Measurements from ENCODE around the gene LENG8. TPM values are rescaled to one million over a fixed set of nuclear protein-coding genes. Genes with fewer than 3 reads are reported as not detected.

The LENG8 gene
- total RNA-seq, 5 donors from 2014 or later (not counting 1 experiment from before 2014, with no cell fraction given): 506 to 622 (median 618) TPM

GRCh38 chr19:54434873-54435214 is 14.2 kb upstream of the LENG8 start:
- H3K27me3 ChIP-seq (replicated peaks in 1 of 2; ENCODE audit: control insufficient read depth in 2 of 2, extremely low read depth in 1 of 2, insufficient read depth in 2 of 2, low read length in 1 of 2): peaks cover 0 to 16% of the 10 kb centered on the region in 2 experiments
- H3K9me3 Mint-ChIP-seq: no peaks in the 10 kb centered on the region
- peak in 3 of 4 experiments; percentile 8 to 42 (median 13) for ATAC-seq (replicated peaks in 1 of 4)
- ChIA-PET CTCF (no interaction called here), POLR2A (no interaction called here)
- H3K4me3 ChIP-seq (ENCODE audit: control insufficient read depth in 1 of 2, extremely low read depth in 1 of 2, low read length in 1 of 2): no peak overlapping the region
- H3K27me3 Mint-ChIP-seq: peaks cover 0 to 2% of the 10 kb centered on the region in 2 donors
- no peak overlapping the region for H3K27ac Mint-ChIP-seq
- WGBS (ENCODE audit: insufficient coverage): 71% methylated on average over 8 of the region's 11 CpGs
- H3K36me3 ChIP-seq (ENCODE audit: control insufficient read depth in 2 of 2, extremely low read depth in 1 of 2, insufficient read depth in 1 of 2, low read length in 1 of 2): peaks cover 0 to 4% of the 10 kb centered on the region in 2 donors
- no peaks in the 10 kb centered on the region for H3K9me3 ChIP-seq
- H3K36me3 Mint-ChIP-seq: no peaks in the 10 kb centered on the region
- peak overlapping the region in 2 of 3 donors; percentile 5 to 53 for H3K4me3 Mint-ChIP-seq
- peaks cover 21 to 34% (median 28%) of the 10 kb centered on the region in 3 donors for H3K4me1 Mint-ChIP-seq
- H3K27ac ChIP-seq (ENCODE audit: low read length): no peak overlapping the region
- H3K4me1 ChIP-seq (ENCODE audit: control insufficient read depth in 1 of 2, extremely low read depth in 1 of 2, insufficient read depth in 2 of 2, low read length in 2 of 2): peaks cover 0 to 32% of the 10 kb centered on the region in 2 experiments
- no peak for DNase-seq

- ATAC-seq (replicated peaks in 1 of 4): no peak
- CTCF ChIA-PET: no interaction called here
- peaks cover 0 to 2% of the 10 kb centered on the region in 2 donors for H3K27me3 Mint-ChIP-seq
- Histone ChIP-seq H3K27ac (ENCODE audit: low read length) (no peak overlapping the region), H3K27me3 (replicated peaks in 1 of 2; ENCODE audit: control insufficient read depth in 2 of 2, extremely low read depth in 1 of 2, insufficient read depth in 2 of 2, low read length in 1 of 2) (peaks cover 0 to 9% of the 10 kb centered on the region in 2 experiments), H3K4me3 (ENCODE audit: control insufficient read depth in 1 of 2, extremely low read depth in 1 of 2, low read length in 1 of 2) (no peak overlapping the region), H3K4me1 (ENCODE audit: control insufficient read depth in 1 of 2, extremely low read depth in 1 of 2, insufficient read depth in 2 of 2, low read length in 2 of 2) (peaks cover 0 to 25% of the 10 kb centered on the region in 2 experiments), H3K9me3 (no peaks in the 10 kb centered on the region), H3K36me3 (ENCODE audit: control insufficient read depth in 2 of 2, extremely low read depth in 1 of 2, insufficient read depth in 1 of 2, low read length in 1 of 2) (peaks cover 0 to 6% of the 10 kb centered on the region in 2 donors)
- 100% methylated on average over 5 of the region's 16 CpGs for WGBS (ENCODE audit: insufficient coverage)
- no peak overlapping the region for H3K4me3 Mint-ChIP-seq
- no peaks in the 10 kb centered on the region for H3K9me3 Mint-ChIP-seq
- H3K27ac Mint-ChIP-seq: no peak overlapping the region
- POLR2A ChIA-PET: no interaction called here
- H3K4me1 Mint-ChIP-seq: peaks cover 21 to 36% (median 28%) of the 10 kb centered on the region in 3 donors
- DNase-seq: no peak
- H3K36me3 Mint-ChIP-seq: no peaks in the 10 kb centered on the region
These were observed 13.4 kb upstream of the LENG8 start for GRCh38 chr19:54435551-54436016.

- Mint-ChIP-seq H3K27ac (no peak overlapping the region), H3K36me3 (no peaks in the 10 kb centered on the region), H3K4me3 (no peak overlapping the region), H3K4me1 (peaks cover 17 to 31% (median 25%) of the 10 kb centered on the region in 3 donors), H3K9me3 (no peaks in the 10 kb centered on the region), H3K27me3 (peaks cover 0 to 1% of the 10 kb centered on the region in 2 donors)
- ChIA-PET POLR2A (no interaction called here), CTCF (no interaction called here)
- H3K27ac ChIP-seq (ENCODE audit: low read length): no peak overlapping the region
- H3K27me3 ChIP-seq (replicated peaks in 1 of 2; ENCODE audit: control insufficient read depth in 2 of 2, extremely low read depth in 1 of 2, insufficient read depth in 2 of 2, low read length in 1 of 2): peaks cover 0 to 4% of the 10 kb centered on the region in 2 experiments
- no peak overlapping the region for H3K4me3 ChIP-seq (ENCODE audit: control insufficient read depth in 1 of 2, extremely low read depth in 1 of 2, low read length in 1 of 2)
- no peak for ATAC-seq (replicated peaks in 1 of 4)
- 94% methylated on average over 14 of the region's 15 CpGs for WGBS (ENCODE audit: insufficient coverage)
- peaks cover 0 to 20% of the 10 kb centered on the region in 2 experiments for H3K4me1 ChIP-seq (ENCODE audit: control insufficient read depth in 1 of 2, extremely low read depth in 1 of 2, insufficient read depth in 2 of 2, low read length in 2 of 2)
- no peak for DNase-seq
- no peaks in the 10 kb centered on the region for H3K9me3 ChIP-seq
- peaks cover 0 to 6% of the 10 kb centered on the region in 2 donors for H3K36me3 ChIP-seq (ENCODE audit: control insufficient read depth in 2 of 2, extremely low read depth in 1 of 2, insufficient read depth in 1 of 2, low read length in 1 of 2)
These were observed 12.9 kb upstream of the LENG8 start for GRCh38 chr19:54436031-54436523.

GRCh38 chr19:54436628-54437252 is 12.3 kb upstream of the LENG8 start:
- H3K4me3 ChIP-seq (ENCODE audit: control insufficient read depth in 1 of 2, extremely low read depth in 1 of 2, low read length in 1 of 2): no peak overlapping the region
- no peaks in the 10 kb centered on the region for H3K9me3 ChIP-seq
- Mint-ChIP-seq H3K9me3 (no peaks in the 10 kb centered on the region), H3K27ac (no peak overlapping the region), H3K4me1 (peaks cover 16 to 27% (median 22%) of the 10 kb centered on the region in 3 donors), H3K36me3 (no peaks in the 10 kb centered on the region), H3K27me3 (no peaks in the 10 kb centered on the region), H3K4me3 (no peak overlapping the region)
- 100% methylated on average over 1 of the region's 10 CpGs for WGBS (ENCODE audit: insufficient coverage)
- peaks cover 0 to under 1% of the 10 kb centered on the region in 2 experiments for H3K27me3 ChIP-seq (replicated peaks in 1 of 2; ENCODE audit: control insufficient read depth in 2 of 2, extremely low read depth in 1 of 2, insufficient read depth in 2 of 2, low read length in 1 of 2)
- no peak overlapping the region for H3K27ac ChIP-seq (ENCODE audit: low read length)
- CTCF ChIA-PET: no interaction called here
- peaks cover 0 to 16% of the 10 kb centered on the region in 2 experiments for H3K4me1 ChIP-seq (ENCODE audit: control insufficient read depth in 1 of 2, extremely low read depth in 1 of 2, insufficient read depth in 2 of 2, low read length in 2 of 2)
- DNase-seq (no peak), ATAC-seq (replicated peaks in 1 of 4) (no peak)
- H3K36me3 ChIP-seq (ENCODE audit: control insufficient read depth in 2 of 2, extremely low read depth in 1 of 2, insufficient read depth in 1 of 2, low read length in 1 of 2): peaks cover 0 to 6% of the 10 kb centered on the region in 2 donors
- POLR2A ChIA-PET: no interaction called here

GRCh38 chr19:54439174-54439851 is 9.7 kb upstream of the LENG8 start:
- CTCF ChIA-PET: interaction anchor here in 1 of 2 donors (0.6 kb wide), 1 partner anchor 67 kb away, joined by 3 read pairs; no protein-coding TSS in a partner anchor
- ATAC-seq (replicated peaks in 1 of 4): peak in 2 of 4 experiments; percentile 46 to 51
- Histone ChIP-seq H3K4me1 (ENCODE audit: control insufficient read depth in 1 of 2, extremely low read depth in 1 of 2, insufficient read depth in 2 of 2, low read length in 2 of 2) (peaks cover 0 to 11% of the 10 kb centered on the region in 2 experiments), H3K9me3 (no peaks in the 10 kb centered on the region), H3K27ac (ENCODE audit: low read length) (no peak overlapping the region), H3K4me3 (ENCODE audit: control insufficient read depth in 1 of 2, extremely low read depth in 1 of 2, low read length in 1 of 2) (no peak overlapping the region), H3K27me3 (replicated peaks in 1 of 2; ENCODE audit: control insufficient read depth in 2 of 2, extremely low read depth in 1 of 2, insufficient read depth in 2 of 2, low read length in 1 of 2) (no peaks in the 10 kb centered on the region), H3K36me3 (ENCODE audit: control insufficient read depth in 2 of 2, extremely low read depth in 1 of 2, insufficient read depth in 1 of 2, low read length in 1 of 2) (peaks cover 0 to 8% of the 10 kb centered on the region in 2 donors)
- Mint-ChIP-seq H3K9me3 (no peaks in the 10 kb centered on the region), H3K4me1 (peaks cover 11 to 19% (median 19%) of the 10 kb centered on the region in 3 donors), H3K27ac (no peak overlapping the region), H3K4me3 (no peak overlapping the region), H3K36me3 (peaks cover 6% of the 10 kb centered on the region), H3K27me3 (no peaks in the 10 kb centered on the region)
- peak in 2 of 35 experiments; percentile 16 to 17 for DNase-seq
- 85% methylated on average over 10 of the region's 15 CpGs for WGBS (ENCODE audit: insufficient coverage)
- POLR2A ChIA-PET: no interaction called here

- Histone ChIP-seq H3K9me3 (no peaks in the 10 kb centered on the region), H3K27me3 (replicated peaks in 1 of 2; ENCODE audit: control insufficient read depth in 2 of 2, extremely low read depth in 1 of 2, insufficient read depth in 2 of 2, low read length in 1 of 2) (no peaks in the 10 kb centered on the region), H3K27ac (ENCODE audit: low read length) (no peak overlapping the region), H3K36me3 (ENCODE audit: control insufficient read depth in 2 of 2, extremely low read depth in 1 of 2, insufficient read depth in 1 of 2, low read length in 1 of 2) (peaks cover 0 to 17% of the 10 kb centered on the region in 2 donors), H3K4me1 (ENCODE audit: control insufficient read depth in 1 of 2, extremely low read depth in 1 of 2, insufficient read depth in 2 of 2, low read length in 2 of 2) (no peaks in the 10 kb centered on the region), H3K4me3 (ENCODE audit: control insufficient read depth in 1 of 2, extremely low read depth in 1 of 2, low read length in 1 of 2) (no peak overlapping the region)
- no peaks in the 10 kb centered on the region for H3K27me3 Mint-ChIP-seq
- DNase-seq (no peak), ATAC-seq (replicated peaks in 1 of 4) (no peak)
- H3K4me1 Mint-ChIP-seq: peaks cover 2 to 10% (median 10%) of the 10 kb centered on the region in 3 donors
- CTCF ChIA-PET: no interaction called here
- no peaks in the 10 kb centered on the region for H3K9me3 Mint-ChIP-seq
- POLR2A ChIA-PET: no interaction called here
- 97% methylated on average over 4 of the region's 5 CpGs for WGBS (ENCODE audit: insufficient coverage)
- H3K36me3 Mint-ChIP-seq: peaks cover 10% of the 10 kb centered on the region
- no peak overlapping the region for H3K27ac Mint-ChIP-seq
- H3K4me3 Mint-ChIP-seq: no peak overlapping the region
These were observed 8.4 kb upstream of the LENG8 start for GRCh38 chr19:54440641-54441040.

Data from T-cell (primary cell).